Neural crest cell (in vitro differentiated cells): ENCODE results near the gene IFT80. TPM values are rescaled to one million over a fixed set of nuclear protein-coding genes. Genes with fewer than 3 reads are reported as not detected.

Experiments
- DNase-seq: peaks from one replicate; pipeline ENCODE4 v3.0.0; 2021; ENCODE audit warnings: low read depth, mixed read lengths, low spot score
- H3K27ac Mint-ChIP-seq: one replicate; pipeline ENCODE4 v1.8.0; 2021; ENCODE audit warnings: mild to moderate bottlenecking, mixed read lengths; ENCODE audit not compliant: unreplicated experiment
- H3K27me3 Mint-ChIP-seq: 2 replicates; pipeline ENCODE4 v1.8.0; 2021; ENCODE audit warnings: low read depth, mild to moderate bottlenecking, mixed read lengths
- H3K36me3 Mint-ChIP-seq: 2 replicates; pipeline ENCODE4 v1.8.0; 2021; ENCODE audit warnings: low read depth, mild to moderate bottlenecking, mixed read lengths
- H3K4me1 Mint-ChIP-seq: 2 replicates; pipeline ENCODE4 v1.8.0; 2021; ENCODE audit warnings: mixed read lengths
- H3K4me3 Mint-ChIP-seq: one replicate; pipeline ENCODE4 v1.8.0; 2021; ENCODE audit warnings: mild to moderate bottlenecking, mixed read lengths
- H3K9me3 Mint-ChIP-seq: 2 replicates; pipeline ENCODE4 v1.8.0; 2021; ENCODE audit warnings: mixed read lengths
- CTCF ChIP-seq: fragments of 200-600 bp; sonication (generic); conservative IDR thresholded peaks from 2 replicates; pipeline ENCODE4 v1.5.0; 2021; ENCODE audit warnings: antibody characterized with exemption, mild to moderate bottlenecking
- total RNA-seq: library from RNA; stranded (reverse); gene quantifications from 2 replicates; pipeline ENCODE4 v1.2.1, GENCODE V29; 2021

IFT80 gene
- total RNA-seq, 1 donor from 2014 or later = 38.4 TPM

- peaks cover 54% of the 10 kb centered on the region for H3K4me1 Mint-ChIP-seq
- TF ChIP-seq CTCF = no peak
- peak; percentile 36 for DNase-seq
Measured at GRCh38 chr3:160400030-160400701, 1.1 kb upstream of the IFT80 start.

GRCh38 chr3:160398820-160399124 is 253 bp downstream of the IFT80 start:
- H3K27ac Mint-ChIP-seq = peak overlapping the region; percentile 98
- H3K4me1 Mint-ChIP-seq = peaks cover 48% of the 10 kb centered on the region
- peaks cover 11% of the 10 kb centered on the region for H3K27me3 Mint-ChIP-seq
- H3K4me3 Mint-ChIP-seq = peak overlapping the region; percentile 96
- DNase-seq = no peak
- H3K36me3 Mint-ChIP-seq = peaks cover 4% of the 10 kb centered on the region
- TF ChIP-seq CTCF = no peak
- H3K9me3 Mint-ChIP-seq = no peaks in the 10 kb centered on the region

More at GRCh38 chr3:160400030-160400701, 1.1 kb upstream of the IFT80 start:
- Mint-ChIP-seq H3K4me3 (peak overlapping the region; percentile 96), H3K27ac (peak overlapping the region; percentile 98), H3K9me3 (no peaks in the 10 kb centered on the region), H3K27me3 (peaks cover 11% of the 10 kb centered on the region), H3K36me3 (peaks cover 6% of the 10 kb centered on the region)

- peaks cover 4% of the 10 kb centered on the region for H3K27me3 Mint-ChIP-seq
- H3K9me3 Mint-ChIP-seq = no peaks in the 10 kb centered on the region
- H3K4me1 Mint-ChIP-seq = peaks cover 20% of the 10 kb centered on the region
- H3K27ac Mint-ChIP-seq = no peak overlapping the region
- no peak for TF ChIP-seq CTCF
- DNase-seq = no peak
- no peaks in the 10 kb centered on the region for H3K36me3 Mint-ChIP-seq
- H3K4me3 Mint-ChIP-seq = peak overlapping the region; percentile 29
Measured at GRCh38 chr3:160395297-160395696, 3.7 kb downstream of the IFT80 start.

- Mint-ChIP-seq H3K27ac (no peak overlapping the region), H3K27me3 (no peaks in the 10 kb centered on the region), H3K4me3 (no peak overlapping the region), H3K9me3 (no peaks in the 10 kb centered on the region), H3K36me3 (no peaks in the 10 kb centered on the region), H3K4me1 (peaks cover 15% of the 10 kb centered on the region)
- DNase-seq = no peak
- TF ChIP-seq CTCF = no peak
Measured at GRCh38 chr3:160394009-160394392, 5.0 kb downstream of the IFT80 start.

GRCh38 chr3:160393346-160394008 is 5.5 kb downstream of the IFT80 start:
- H3K4me3 Mint-ChIP-seq = no peak overlapping the region
- TF ChIP-seq CTCF = no peak
- H3K4me1 Mint-ChIP-seq = peaks cover 11% of the 10 kb centered on the region
- H3K27ac Mint-ChIP-seq = no peak overlapping the region
- H3K9me3 Mint-ChIP-seq = no peaks in the 10 kb centered on the region
- no peaks in the 10 kb centered on the region for H3K27me3 Mint-ChIP-seq
- H3K36me3 Mint-ChIP-seq = no peaks in the 10 kb centered on the region
- DNase-seq = no peak
